PC-9 (cell line): ENCODE measurements around the gene ROGDI.

ENCODE experiments used
- EZH2 ChIP-seq: fragments of 200-600 bp; sonication (generic); IDR thresholded peaks from 2 replicates; pipeline ENCODE4 v1.8.0; 2017; ENCODE audit warnings: antibody characterized with exemption, low read depth
- TF ChIP-seq, protein P1 (sequence below): fragments of 200-600 bp; sonication (generic); conservative IDR thresholded peaks from 2 replicates; pipeline ENCODE4 v1.6.1; 2017; ENCODE audit warnings: mixed run types, antibody characterized with exemption, mild to moderate bottlenecking, moderate library complexity

DNA sequence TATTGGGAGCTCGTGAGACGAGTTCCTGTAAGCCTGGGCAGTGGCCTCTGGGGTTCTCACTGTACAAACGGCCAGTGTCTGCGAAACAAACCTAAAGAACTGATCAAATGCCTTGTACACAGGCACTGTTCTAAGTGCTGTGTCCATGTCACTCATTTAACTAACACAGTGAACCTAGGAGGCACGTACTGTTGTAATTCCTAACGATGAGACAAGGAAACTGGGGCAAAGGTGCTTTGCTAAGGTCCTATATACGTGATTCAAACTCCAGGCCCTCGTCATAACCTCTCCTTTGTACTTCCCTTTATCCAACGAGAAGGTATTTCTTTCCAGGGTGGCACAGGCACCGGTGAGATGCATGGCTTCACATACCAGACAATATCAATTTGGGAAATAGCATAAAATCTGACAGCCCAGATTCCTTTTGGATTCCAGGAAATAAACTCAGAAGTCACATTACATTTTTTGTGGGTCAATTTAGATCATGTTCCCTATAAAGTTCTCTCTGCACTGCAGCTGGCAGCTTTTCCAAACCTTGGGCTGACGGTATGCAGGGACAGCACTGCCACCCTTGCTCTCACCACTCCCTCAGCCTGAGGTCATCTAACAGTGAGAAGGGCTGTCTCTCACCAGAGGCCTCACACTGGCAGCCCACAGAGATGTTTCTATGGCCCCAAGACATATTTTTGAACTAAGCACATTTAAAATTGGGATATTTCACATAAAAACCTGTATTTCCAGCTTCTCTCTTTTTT is 26.3 kb upstream of the ROGDI start:
- TF ChIP-seq, protein P1, sequence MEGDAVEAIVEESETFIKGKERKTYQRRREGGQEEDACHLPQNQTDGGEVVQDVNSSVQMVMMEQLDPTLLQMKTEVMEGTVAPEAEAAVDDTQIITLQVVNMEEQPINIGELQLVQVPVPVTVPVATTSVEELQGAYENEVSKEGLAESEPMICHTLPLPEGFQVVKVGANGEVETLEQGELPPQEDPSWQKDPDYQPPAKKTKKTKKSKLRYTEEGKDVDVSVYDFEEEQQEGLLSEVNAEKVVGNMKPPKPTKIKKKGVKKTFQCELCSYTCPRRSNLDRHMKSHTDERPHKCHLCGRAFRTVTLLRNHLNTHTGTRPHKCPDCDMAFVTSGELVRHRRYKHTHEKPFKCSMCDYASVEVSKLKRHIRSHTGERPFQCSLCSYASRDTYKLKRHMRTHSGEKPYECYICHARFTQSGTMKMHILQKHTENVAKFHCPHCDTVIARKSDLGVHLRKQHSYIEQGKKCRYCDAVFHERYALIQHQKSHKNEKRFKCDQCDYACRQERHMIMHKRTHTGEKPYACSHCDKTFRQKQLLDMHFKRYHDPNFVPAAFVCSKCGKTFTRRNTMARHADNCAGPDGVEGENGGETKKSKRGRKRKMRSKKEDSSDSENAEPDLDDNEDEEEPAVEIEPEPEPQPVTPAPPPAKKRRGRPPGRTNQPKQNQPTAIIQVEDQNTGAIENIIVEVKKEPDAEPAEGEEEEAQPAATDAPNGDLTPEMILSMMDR = no peak
- no peak for TF ChIP-seq EZH2
